Measurements from ENCODE around the gene TAS1R1.

- TF ChIP-seq CEBPB (IDR thresholded peaks at IDR 0.05; ENCODE audit: borderline replicate concordance in 1 of 2, low read depth in 2 of 2, low read length in 2 of 2) (no peak), RAD21 (IDR thresholded peaks at IDR 0.05; ENCODE audit: insufficient read depth, low read depth, low read length) (no peak), ELK1 (IDR thresholded peaks at IDR 0.05; ENCODE audit: low read depth, low read length) (no peak)
These were observed 46.3 kb upstream of the TAS1R1 start for GRCh38 chr1:6508816-6509189.

All from GM12878 (cell line).